Trophoblast cell (in vitro differentiated cells and primary cell): Measurements from ENCODE around the gene FBXW2.

Source experiments
- DNase-seq, 2 donors: peaks; one replicate each; pipeline ENCODE4 v3.0.0-alpha.2; 2016
- H2AFZ ChIP-seq: 2 replicates; pipeline ENCODE4 v1.6.1; 2013; ENCODE audit warnings: low read length, moderate library complexity, mild to moderate bottlenecking; ENCODE audit not compliant: insufficient read depth, poor library complexity
- H2AK5ac ChIP-seq: 2 replicates; pipeline ENCODE4 v1.6.1; 2013; ENCODE audit warnings: mild to moderate bottlenecking, low read length
- H2BK120ac ChIP-seq: 2 replicates; pipeline ENCODE4 v1.6.1; 2013; ENCODE audit warnings: low read length, mild to moderate bottlenecking, moderate library complexity; ENCODE audit not compliant: insufficient read depth, poor library complexity
- H2BK12ac ChIP-seq: 2 replicates; pipeline ENCODE4 v1.6.1; 2013; ENCODE audit warnings: mild to moderate bottlenecking, low read length, moderate library complexity
- H2BK5ac ChIP-seq: 2 replicates; pipeline ENCODE4 v1.6.1; 2013; ENCODE audit warnings: low read length, low read depth, moderate library complexity, mild to moderate bottlenecking; ENCODE audit not compliant: poor library complexity
- H3K14ac ChIP-seq: 2 replicates; pipeline ENCODE4 v1.6.1; 2013; ENCODE audit warnings: mild to moderate bottlenecking, low read length
- H3K18ac ChIP-seq: 2 replicates; pipeline ENCODE4 v1.6.1; 2013; ENCODE audit warnings: mild to moderate bottlenecking, low read length
- H3K23ac ChIP-seq: 2 replicates; pipeline ENCODE4 v1.6.1; 2013; ENCODE audit warnings: low read length
- H3K27ac ChIP-seq: 2 replicates; pipeline ENCODE4 v1.5.1; 2013; ENCODE audit warnings: low read depth, mild to moderate bottlenecking, inconsistent platforms, low read length, moderate library complexity
- H3K27me3 ChIP-seq: 2 replicates; pipeline ENCODE4 v1.6.1; 2013; ENCODE audit warnings: inconsistent platforms, mild to moderate bottlenecking, low read length, moderate library complexity; ENCODE audit not compliant: insufficient read depth
- H3K36me3 ChIP-seq, 2 experiments: 1 replicate in 1 of 2; 2 replicates in 1 of 2; pipeline ENCODE4 v1.6.1; 2013; ENCODE audit warnings: low read length in 2 of 2, mild to moderate bottlenecking in 2 of 2, moderate library complexity in 1 of 2; ENCODE audit not compliant: insufficient read depth in 2 of 2, control insufficient read depth in 1 of 2
- H3K4ac ChIP-seq: 2 replicates; pipeline ENCODE4 v1.6.1; 2013; ENCODE audit warnings: low read depth, mild to moderate bottlenecking, low read length, moderate library complexity
- H3K4me1 ChIP-seq, 2 experiments: 1 replicate in 1 of 2; 2 replicates in 1 of 2; pipeline ENCODE4 v1.6.1; 2013; ENCODE audit warnings: low read length in 2 of 2, mild to moderate bottlenecking in 2 of 2, moderate library complexity in 1 of 2; ENCODE audit not compliant: insufficient read depth in 2 of 2, control insufficient read depth in 1 of 2
- H3K4me2 ChIP-seq: 2 replicates; pipeline ENCODE4 v1.6.1; 2013; ENCODE audit warnings: inconsistent platforms, mild to moderate bottlenecking, low read length, moderate library complexity
- H3K4me3 ChIP-seq: 2 replicates; pipeline ENCODE4 v1.5.1; 2013; ENCODE audit warnings: mild to moderate bottlenecking, low read depth, low read length, inconsistent platforms
- H3K79me1 ChIP-seq: one replicate; pipeline ENCODE4 v1.6.1; 2013; ENCODE audit warnings: low read length
- H3K79me2 ChIP-seq: 2 replicates; pipeline ENCODE4 v1.6.1; 2013; ENCODE audit warnings: low read length, mild to moderate bottlenecking; ENCODE audit not compliant: control insufficient read depth, insufficient read depth, poor library complexity
- H3K9ac ChIP-seq: 2 replicates; pipeline ENCODE4 v1.6.1; 2013; ENCODE audit warnings: mild to moderate bottlenecking, low read length
- H3K9me3 ChIP-seq: 2 replicates; pipeline ENCODE4 v1.6.1; 2013; ENCODE audit warnings: low read depth, mild to moderate bottlenecking, control low read depth, inconsistent platforms, low read length; ENCODE audit not compliant: insufficient read depth
- H4K12ac ChIP-seq: 2 replicates; pipeline ENCODE4 v1.6.1; 2013; ENCODE audit warnings: low read depth, mild to moderate bottlenecking, low read length, moderate library complexity
- H4K8ac ChIP-seq: 2 replicates; pipeline ENCODE4 v1.6.1; 2013; ENCODE audit warnings: low read depth, mild to moderate bottlenecking, low read length, moderate library complexity
- H4K91ac ChIP-seq: one replicate; pipeline ENCODE4 v1.6.1; 2013; ENCODE audit warnings: low read depth, mild to moderate bottlenecking, low read length, moderate library complexity
- WGBS: extraction: QIAGEN DNeasy Blood & Tissue Kit; methylation state at CpG from one replicate; pipeline ENCODE4 v1.1.7; 2013; ENCODE audit warnings: missing lambda C conversion rate; ENCODE audit not compliant: insufficient read length, insufficient coverage; ENCODE audit errors: extremely low coverage; 5-methylcytosine and 5-hydroxymethylcytosine counted together

The FBXW2 gene

GRCh38 chr9:120707170-120707569, 86.0 kb downstream of the FBXW2 start:
- H3K9ac ChIP-seq = no peak overlapping the region
- H2BK12ac ChIP-seq = no peak overlapping the region
- no CpG with 5 or more reads among the region's 2 CpGs for WGBS
- no peak overlapping the region for H2BK120ac ChIP-seq
- no peak overlapping the region for H3K23ac ChIP-seq
- H2AFZ ChIP-seq = no peak overlapping the region
- no peak overlapping the region for H4K12ac ChIP-seq
- H4K91ac ChIP-seq = no peak overlapping the region
- no peak overlapping the region for H3K27ac ChIP-seq
- no peak overlapping the region for H3K18ac ChIP-seq
- no peak overlapping the region for H4K8ac ChIP-seq
- no peaks in the 10 kb centered on the region for H3K79me2 ChIP-seq
- no peaks in the 10 kb centered on the region for H3K9me3 ChIP-seq
- DNase-seq = no peak
- H3K14ac ChIP-seq = no peak overlapping the region
- no peaks in the 10 kb centered on the region for H3K27me3 ChIP-seq
- H3K36me3 ChIP-seq = no peaks in the 10 kb centered on the region
- no peaks in the 10 kb centered on the region for H3K4me1 ChIP-seq
- H2BK5ac ChIP-seq = no peak overlapping the region
- no peak overlapping the region for H3K4ac ChIP-seq
- H3K4me3 ChIP-seq = no peak overlapping the region
- H3K4me2 ChIP-seq = no peak overlapping the region
- H2AK5ac ChIP-seq = no peak overlapping the region
- no peaks in the 10 kb centered on the region for H3K79me1 ChIP-seq
